ENCODE measurements around the gene AMOTL1.
"Not testable (repeated sequence)": the region's sequence is repeated elsewhere in the genome, so short reads cannot be mapped to it uniquely, and the experiment has no call there.

AMOTL1 gene

GRCh38 chr11:94812724-94813720 lies 44.9 kb downstream of the AMOTL1 start:
- H3K27ac Mint-ChIP-seq, ATAC-seq, H3K9me3 Mint-ChIP-seq, H3K4me3 Mint-ChIP-seq, H3K27me3 Mint-ChIP-seq, DNase-seq, H3K4me1 Mint-ChIP-seq: not testable (repeated sequence)

GRCh38 chr11:94814272-94814976 lies 46.3 kb downstream of the AMOTL1 start:
- ATAC-seq (no peak), DNase-seq (no peak)
- Mint-ChIP-seq H3K9me3 (peaks cover 0 to 8% of the 10 kb centered on the region in 2 donors), H3K27me3 (no peaks in the 10 kb centered on the region), H3K27ac (no peak overlapping the region), H3K4me3 (no peak overlapping the region), H3K4me1 (no peaks in the 10 kb centered on the region)

- ATAC-seq (no peak), DNase-seq (no peak)
- H3K9me3 Mint-ChIP-seq: peaks cover 0 to 8% of the 10 kb centered on the region in 2 donors
- no peaks in the 10 kb centered on the region for H3K27me3 Mint-ChIP-seq
- H3K4me3 Mint-ChIP-seq: no peak overlapping the region
- no peaks in the 10 kb centered on the region for H3K4me1 Mint-ChIP-seq
- no peak overlapping the region for H3K27ac Mint-ChIP-seq
Observed at GRCh38 chr11:94815705-94816344, 47.7 kb downstream of the AMOTL1 start.

- H3K4me3 Mint-ChIP-seq: no peak overlapping the region
- H3K27me3 Mint-ChIP-seq: no peaks in the 10 kb centered on the region
- peaks cover 0 to 8% of the 10 kb centered on the region in 2 donors for H3K9me3 Mint-ChIP-seq
- DNase-seq (no peak), ATAC-seq (no peak)
- H3K27ac Mint-ChIP-seq: no peak overlapping the region
- H3K4me1 Mint-ChIP-seq: no peaks in the 10 kb centered on the region
Observed at GRCh38 chr11:94820480-94820879, 52.3 kb downstream of the AMOTL1 start.

GRCh38 chr11:94821439-94821838 lies 53.3 kb downstream of the AMOTL1 start:
- DNase-seq: no peak
- no peak overlapping the region for H3K27ac Mint-ChIP-seq
- ATAC-seq: no peak
- H3K9me3 Mint-ChIP-seq: no peaks in the 10 kb centered on the region
- H3K4me1 Mint-ChIP-seq: no peaks in the 10 kb centered on the region
- H3K27me3 Mint-ChIP-seq: no peaks in the 10 kb centered on the region
- H3K4me3 Mint-ChIP-seq: no peak overlapping the region

GRCh38 chr11:94822080-94822479 lies 53.9 kb downstream of the AMOTL1 start:
- no peaks in the 10 kb centered on the region for H3K27me3 Mint-ChIP-seq
- DNase-seq (no peak), ATAC-seq (no peak)
- no peak overlapping the region for H3K4me3 Mint-ChIP-seq
- no peak overlapping the region for H3K27ac Mint-ChIP-seq
- no peaks in the 10 kb centered on the region for H3K9me3 Mint-ChIP-seq
- no peaks in the 10 kb centered on the region for H3K4me1 Mint-ChIP-seq

- Mint-ChIP-seq H3K4me3 (no peak overlapping the region), H3K9me3 (no peaks in the 10 kb centered on the region), H3K27me3 (no peaks in the 10 kb centered on the region), H3K27ac (no peak overlapping the region), H3K4me1 (no peaks in the 10 kb centered on the region)
- ATAC-seq (no peak), DNase-seq (no peak)
Observed at GRCh38 chr11:94823102-94823732, 55.1 kb downstream of the AMOTL1 start.

GRCh38 chr11:94825031-94825430 lies 56.9 kb downstream of the AMOTL1 start:
- Mint-ChIP-seq H3K4me1 (no peaks in the 10 kb centered on the region), H3K27ac (no peak overlapping the region), H3K4me3 (no peak overlapping the region), H3K27me3 (no peaks in the 10 kb centered on the region), H3K9me3 (no peaks in the 10 kb centered on the region)
- DNase-seq (no peak), ATAC-seq (no peak)

GRCh38 chr11:94825481-94825880 lies 57.3 kb downstream of the AMOTL1 start:
- Mint-ChIP-seq H3K4me1 (no peaks in the 10 kb centered on the region), H3K9me3 (no peaks in the 10 kb centered on the region)

GRCh38 chr11:94826415-94826814 lies 58.3 kb downstream of the AMOTL1 start:
- Mint-ChIP-seq H3K4me3 (no peak overlapping the region), H3K27ac (no peak overlapping the region), H3K4me1 (no peaks in the 10 kb centered on the region), H3K9me3 (no peaks in the 10 kb centered on the region), H3K27me3 (no peaks in the 10 kb centered on the region)
- ATAC-seq (no peak), DNase-seq (no peak)

More at GRCh38 chr11:94825481-94825880, 57.3 kb downstream of the AMOTL1 start:
- no peak for DNase-seq
- ATAC-seq: no peak
- Mint-ChIP-seq H3K27ac (no peak overlapping the region), H3K27me3 (no peaks in the 10 kb centered on the region), H3K4me3 (no peak overlapping the region)

- H3K9me3 Mint-ChIP-seq: no peaks in the 10 kb centered on the region
- H3K27me3 Mint-ChIP-seq: no peaks in the 10 kb centered on the region
- DNase-seq: no peak
- ATAC-seq: no peak
- H3K27ac Mint-ChIP-seq: peak overlapping the region in 1 of 2 donors; percentile 37
- H3K4me3 Mint-ChIP-seq: no peak overlapping the region
- H3K4me1 Mint-ChIP-seq: no peaks in the 10 kb centered on the region
Observed at GRCh38 chr11:94828088-94828487, 59.9 kb downstream of the AMOTL1 start.

GRCh38 chr11:94830722-94831510 lies 62.8 kb downstream of the AMOTL1 start:
- H3K4me1 Mint-ChIP-seq: no peaks in the 10 kb centered on the region
- H3K4me3 Mint-ChIP-seq: no peak overlapping the region
- DNase-seq: no peak
- ATAC-seq: no peak
- H3K27ac Mint-ChIP-seq: no peak overlapping the region
- H3K27me3 Mint-ChIP-seq: no peaks in the 10 kb centered on the region
- H3K9me3 Mint-ChIP-seq: no peaks in the 10 kb centered on the region

- no peak for ATAC-seq
- no peaks in the 10 kb centered on the region for H3K9me3 Mint-ChIP-seq
- DNase-seq: no peak
- H3K27ac Mint-ChIP-seq: no peak overlapping the region
- no peak overlapping the region for H3K4me3 Mint-ChIP-seq
- H3K27me3 Mint-ChIP-seq: no peaks in the 10 kb centered on the region
- H3K4me1 Mint-ChIP-seq: no peaks in the 10 kb centered on the region
Observed at GRCh38 chr11:94831529-94831928, 63.4 kb downstream of the AMOTL1 start.

- Mint-ChIP-seq H3K27ac (no peak overlapping the region), H3K4me1 (no peaks in the 10 kb centered on the region), H3K4me3 (no peak overlapping the region), H3K27me3 (no peaks in the 10 kb centered on the region), H3K9me3 (no peaks in the 10 kb centered on the region)
- ATAC-seq (no peak), DNase-seq (no peak)
Observed at GRCh38 chr11:94832604-94833235, 64.6 kb downstream of the AMOTL1 start.
